Measurements from ENCODE around the gene ELOVL2. TPM values are rescaled to one million over a fixed set of nuclear protein-coding genes. Genes with fewer than 3 reads are reported as not detected.
"Not testable (repeated sequence)": the region's sequence is repeated elsewhere in the genome, so short reads cannot be mapped to it uniquely, and the experiment has no call there.

ELOVL2 gene
- total RNA-seq, 1 donor from 2014 or later = not detected

- no peak for DNase-seq (ENCODE audit: low spot score)
- Mint-ChIP-seq H3K36me3 (ENCODE audit: low read depth) (no peaks in the 10 kb centered on the region), H3K27ac (no peak overlapping the region), H3K9me3 (no peaks in the 10 kb centered on the region), H3K4me3 (ENCODE audit: low read depth) (no peak overlapping the region), H3K27me3 (ENCODE audit: low read depth) (peaks cover 22% of the 10 kb centered on the region), H3K4me1 (ENCODE audit: low read depth) (no peaks in the 10 kb centered on the region)
- intact Hi-C loops (cut with micrococcal nuclease) = no loop called here
Measured at GRCh38 chr6:11012976-11013720, 31.0 kb downstream of the ELOVL2 start.

GRCh38 chr6:11012295-11012754, 31.8 kb downstream of the ELOVL2 start:
- no peak overlapping the region for H3K27ac Mint-ChIP-seq
- no peak overlapping the region for H3K4me3 Mint-ChIP-seq (ENCODE audit: low read depth)
- intact Hi-C loops (cut with micrococcal nuclease) = no loop called here

GRCh38 chr6:11011787-11012234, 32.3 kb downstream of the ELOVL2 start:
- Mint-ChIP-seq H3K4me1 (ENCODE audit: low read depth) (no peaks in the 10 kb centered on the region), H3K4me3 (ENCODE audit: low read depth) (no peak overlapping the region), H3K9me3 (no peaks in the 10 kb centered on the region), H3K27ac (no peak overlapping the region), H3K36me3 (ENCODE audit: low read depth) (no peaks in the 10 kb centered on the region), H3K27me3 (ENCODE audit: low read depth) (peaks cover 22% of the 10 kb centered on the region)
- no peak for DNase-seq (ENCODE audit: low spot score)
- intact Hi-C loops (cut with micrococcal nuclease) = no loop called here

More at GRCh38 chr6:11012295-11012754, 31.8 kb downstream of the ELOVL2 start:
- Mint-ChIP-seq H3K27me3 (ENCODE audit: low read depth) (peaks cover 22% of the 10 kb centered on the region), H3K4me1 (ENCODE audit: low read depth) (no peaks in the 10 kb centered on the region), H3K9me3 (no peaks in the 10 kb centered on the region), H3K36me3 (ENCODE audit: low read depth) (no peaks in the 10 kb centered on the region)
- DNase-seq (ENCODE audit: low spot score) = no peak

- H3K27ac Mint-ChIP-seq = no peak overlapping the region
- H3K4me1 Mint-ChIP-seq (ENCODE audit: low read depth) = no peaks in the 10 kb centered on the region
- intact Hi-C loops (cut with micrococcal nuclease) = no loop called here
- no peak overlapping the region for H3K4me3 Mint-ChIP-seq (ENCODE audit: low read depth)
- H3K27me3 Mint-ChIP-seq (ENCODE audit: low read depth) = peaks cover 13% of the 10 kb centered on the region
- no peaks in the 10 kb centered on the region for H3K9me3 Mint-ChIP-seq
- no peak for DNase-seq (ENCODE audit: low spot score)
- H3K36me3 Mint-ChIP-seq (ENCODE audit: low read depth) = no peaks in the 10 kb centered on the region
Measured at GRCh38 chr6:11009353-11009752, 34.8 kb downstream of the ELOVL2 start.

GRCh38 chr6:11008821-11009220, 35.3 kb downstream of the ELOVL2 start:
- no peak for DNase-seq (ENCODE audit: low spot score)
- Mint-ChIP-seq H3K9me3 (no peaks in the 10 kb centered on the region), H3K36me3 (ENCODE audit: low read depth) (no peaks in the 10 kb centered on the region), H3K4me1 (ENCODE audit: low read depth) (no peaks in the 10 kb centered on the region), H3K4me3 (ENCODE audit: low read depth) (no peak overlapping the region), H3K27me3 (ENCODE audit: low read depth) (peaks cover 13% of the 10 kb centered on the region), H3K27ac (no peak overlapping the region)
- intact Hi-C loops (cut with micrococcal nuclease) = no loop called here

- H3K36me3 Mint-ChIP-seq (ENCODE audit: low read depth) = no peaks in the 10 kb centered on the region
- intact Hi-C loops (cut with micrococcal nuclease) = no loop called here
- H3K9me3 Mint-ChIP-seq = no peaks in the 10 kb centered on the region
- DNase-seq (ENCODE audit: low spot score) = no peak
- H3K27ac Mint-ChIP-seq = no peak overlapping the region
- H3K27me3 Mint-ChIP-seq (ENCODE audit: low read depth) = peaks cover 8% of the 10 kb centered on the region
- no peaks in the 10 kb centered on the region for H3K4me1 Mint-ChIP-seq (ENCODE audit: low read depth)
- no peak overlapping the region for H3K4me3 Mint-ChIP-seq (ENCODE audit: low read depth)
Measured at GRCh38 chr6:11007715-11008608, 36.1 kb downstream of the ELOVL2 start.

GRCh38 chr6:11006061-11006460, 38.0 kb downstream of the ELOVL2 start:
- H3K27me3 Mint-ChIP-seq (ENCODE audit: low read depth) = peaks cover 5% of the 10 kb centered on the region
- intact Hi-C loops (cut with micrococcal nuclease) = no loop called here
- no peaks in the 10 kb centered on the region for H3K4me1 Mint-ChIP-seq (ENCODE audit: low read depth)
- H3K9me3 Mint-ChIP-seq = no peaks in the 10 kb centered on the region
- no peak overlapping the region for H3K4me3 Mint-ChIP-seq (ENCODE audit: low read depth)
- DNase-seq (ENCODE audit: low spot score) = no peak
- no peak overlapping the region for H3K27ac Mint-ChIP-seq
- H3K36me3 Mint-ChIP-seq (ENCODE audit: low read depth) = no peaks in the 10 kb centered on the region

GRCh38 chr6:11003297-11003696, 40.8 kb downstream of the ELOVL2 start:
- DNase-seq (ENCODE audit: low spot score); H3K9me3 Mint-ChIP-seq; H3K4me3 Mint-ChIP-seq (ENCODE audit: low read depth); H3K27me3 Mint-ChIP-seq (ENCODE audit: low read depth); H3K36me3 Mint-ChIP-seq (ENCODE audit: low read depth); H3K4me1 Mint-ChIP-seq (ENCODE audit: low read depth); intact Hi-C loops (cut with micrococcal nuclease); H3K27ac Mint-ChIP-seq: not testable (repeated sequence)

- no peaks in the 10 kb centered on the region for H3K9me3 Mint-ChIP-seq
- no peak overlapping the region for H3K27ac Mint-ChIP-seq
- no peaks in the 10 kb centered on the region for H3K4me1 Mint-ChIP-seq (ENCODE audit: low read depth)
- peaks cover 8% of the 10 kb centered on the region for H3K27me3 Mint-ChIP-seq (ENCODE audit: low read depth)
- no peak overlapping the region for H3K4me3 Mint-ChIP-seq (ENCODE audit: low read depth)
- intact Hi-C loops (cut with micrococcal nuclease) = no loop called here
- DNase-seq (ENCODE audit: low spot score) = no peak
- H3K36me3 Mint-ChIP-seq (ENCODE audit: low read depth) = no peaks in the 10 kb centered on the region
Measured at GRCh38 chr6:11002176-11002575, 41.9 kb downstream of the ELOVL2 start.

GRCh38 chr6:10999994-11000393, 44.1 kb downstream of the ELOVL2 start:
- H3K36me3 Mint-ChIP-seq (ENCODE audit: low read depth) = no peaks in the 10 kb centered on the region
- DNase-seq (ENCODE audit: low spot score) = no peak

GRCh38 chr6:10995114-10995707, 48.9 kb downstream of the ELOVL2 start:
- no peaks in the 10 kb centered on the region for H3K36me3 Mint-ChIP-seq (ENCODE audit: low read depth)
- H3K4me1 Mint-ChIP-seq (ENCODE audit: low read depth) = no peaks in the 10 kb centered on the region
- no peak overlapping the region for H3K4me3 Mint-ChIP-seq (ENCODE audit: low read depth)
- DNase-seq (ENCODE audit: low spot score) = no peak
- no peak overlapping the region for H3K27ac Mint-ChIP-seq
- H3K27me3 Mint-ChIP-seq (ENCODE audit: low read depth) = peaks cover 3% of the 10 kb centered on the region
- H3K9me3 Mint-ChIP-seq = no peaks in the 10 kb centered on the region
- intact Hi-C loops (cut with micrococcal nuclease) = no loop called here

More at GRCh38 chr6:10999994-11000393, 44.1 kb downstream of the ELOVL2 start:
- H3K27ac Mint-ChIP-seq = no peak overlapping the region
- peaks cover 8% of the 10 kb centered on the region for H3K27me3 Mint-ChIP-seq (ENCODE audit: low read depth)
- H3K4me3 Mint-ChIP-seq (ENCODE audit: low read depth) = no peak overlapping the region
- intact Hi-C loops (cut with micrococcal nuclease) = no loop called here
- no peaks in the 10 kb centered on the region for H3K4me1 Mint-ChIP-seq (ENCODE audit: low read depth)
- H3K9me3 Mint-ChIP-seq = no peaks in the 10 kb centered on the region

GRCh38 chr6:10993896-10994295, 50.2 kb downstream of the ELOVL2 start:
- H3K27me3 Mint-ChIP-seq (ENCODE audit: low read depth) = no peaks in the 10 kb centered on the region
- no peaks in the 10 kb centered on the region for H3K9me3 Mint-ChIP-seq
- no peak overlapping the region for H3K4me3 Mint-ChIP-seq (ENCODE audit: low read depth)
- intact Hi-C loops (cut with micrococcal nuclease) = no loop called here
- no peaks in the 10 kb centered on the region for H3K36me3 Mint-ChIP-seq (ENCODE audit: low read depth)
- no peaks in the 10 kb centered on the region for H3K4me1 Mint-ChIP-seq (ENCODE audit: low read depth)
- DNase-seq (ENCODE audit: low spot score) = no peak
- no peak overlapping the region for H3K27ac Mint-ChIP-seq

Data from activated T-helper 2 cell treated with anti-CD3 and anti-CD28 coated beads, Interferon-gamma antibody, Interleukin-2, Interleukin-4, amounts not matched to agents 10 μg/mL and 5 μg/mL and 100 μg/mL, durations not matched to agents 14 hours and 24 hours and 36 hours (primary cell).